Keratinocyte (primary cell): ENCODE results near the gene LNPEP. TPM values are rescaled to one million over a fixed set of nuclear protein-coding genes. Genes with fewer than 3 reads are reported as not detected.

Source experiments
- DNase-seq: peaks from one replicate; pipeline ENCODE4 v3.0.0-alpha.2; 2011; ENCODE audit warnings: low read depth, missing footprints, low spot score
- FAIRE-seq: peaks from 2 replicates; lab custom pipeline; 2011; peaks lifted over from hg19 to GRCh38; lab: Jason Lieb, UNC
- H2AFZ ChIP-seq: 2 replicates; pipeline ENCODE4 v1.6.0; 2012; ENCODE audit warnings: low read length, control low read depth, inconsistent platforms; ENCODE audit not compliant: control insufficient read depth
- H3K27ac ChIP-seq: 2 replicates; pipeline ENCODE4 v1.5.1; 2011; ENCODE audit warnings: low read length; ENCODE audit not compliant: control insufficient read depth, insufficient read depth
- H3K27me3 ChIP-seq: 3 replicates; pipeline ENCODE4 v1.6.0; 2011; ENCODE audit warnings: low read length; ENCODE audit not compliant: control insufficient read depth, insufficient read depth; ENCODE audit errors: extremely low read depth
- H3K36me3 ChIP-seq, 2 experiments: 2 replicates in 1 of 2; 3 replicates in 1 of 2; pipeline ENCODE4 v1.5.1; 2011; ENCODE audit warnings: low read length in 2 of 2, mild to moderate bottlenecking in 1 of 2; ENCODE audit not compliant: control insufficient read depth in 2 of 2, insufficient read depth in 2 of 2; ENCODE audit errors: extremely low read depth in 1 of 2
- H3K4me1 ChIP-seq: 3 replicates; pipeline ENCODE4 v1.5.1; 2011; ENCODE audit warnings: low read length; ENCODE audit not compliant: control insufficient read depth, insufficient read depth; ENCODE audit errors: extremely low read depth
- H3K4me2 ChIP-seq: 3 replicates; pipeline ENCODE4 v1.6.0; 2011; ENCODE audit warnings: low read depth, low read length; ENCODE audit not compliant: control insufficient read depth, insufficient read depth; ENCODE audit errors: extremely low read depth
- H3K4me3 ChIP-seq, 3 experiments: fragments of 200-600 bp in 1 of 3; sonication (generic) in 1 of 3; 2 replicates in 2 of 3; 3 replicates in 1 of 3; pipeline ENCODE4 v1.5.1; 2011 to 2016; ENCODE audit warnings: low read length in 3 of 3, mild to moderate bottlenecking in 3 of 3, control low read depth in 2 of 3, inconsistent platforms in 1 of 3, low read depth in 1 of 3, mixed read lengths in 1 of 3, mixed run types in 1 of 3, moderate library complexity in 1 of 3; ENCODE audit not compliant: control insufficient read depth in 2 of 3, insufficient read depth in 2 of 3; ENCODE audit errors: extremely low read depth in 1 of 3
- H3K79me2 ChIP-seq: 2 replicates; pipeline ENCODE4 v1.6.0; 2012; ENCODE audit warnings: low read length; ENCODE audit not compliant: control insufficient read depth, insufficient read depth
- H3K9ac ChIP-seq: 3 replicates; pipeline ENCODE4 v1.6.0; 2011; ENCODE audit warnings: low read length; ENCODE audit not compliant: control insufficient read depth, insufficient read depth; ENCODE audit errors: extremely low read depth
- H3K9me1 ChIP-seq: 3 replicates; pipeline ENCODE4 v1.6.0; 2011; ENCODE audit warnings: low read length; ENCODE audit not compliant: control insufficient read depth, insufficient read depth; ENCODE audit errors: extremely low read depth
- H3K9me3 ChIP-seq: 2 replicates; pipeline ENCODE4 v1.5.1; 2012; ENCODE audit warnings: low read depth, low read length; ENCODE audit not compliant: control insufficient read depth
- H4K20me1 ChIP-seq: 3 replicates; pipeline ENCODE4 v1.6.0; 2011; ENCODE audit warnings: low read length; ENCODE audit not compliant: control insufficient read depth, insufficient read depth; ENCODE audit errors: extremely low read depth
- EZH2 ChIP-seq: IDR thresholded peaks from one replicate; pipeline ENCODE4 v1.6.1; 2012; ENCODE audit warnings: inconsistent platforms, mild to moderate bottlenecking, low read length, moderate library complexity
- dilution Hi-C: fragments of 300-500 bp; cut with MboI; formaldehyde crosslinking; loops from one replicate; pipeline ENCODE4 v1.7.0; 2020; ENCODE audit warnings: low sequenced_read_pairs; ENCODE audit not compliant: extremely low pct_ligation_motif_present
- polyA plus RNA-seq, 5 experiments: library from polyadenylated mRNA; depleted of rRNA in 3 of 5; stranded (reverse) in 3 of 5; stranded (forward) in 1 of 5; unstranded in 1 of 5; fragments of >200 nt; gene quantifications; 1 replicate in 1 of 5; 2 replicates in 3 of 5; 3 replicates in 1 of 5; pipeline versions ENCODE4 v1.2.1 to v1.2.3, GENCODE V29; 2011 to 2012; ENCODE audit warnings: missing spikeins in 2 of 5, low read depth in 1 of 5, low replicate concordance in 1 of 5
- TF ChIP-seq, protein P1 (sequence below), 3 experiments: IDR thresholded peaks in 1 of 3; conservative IDR thresholded peaks in 1 of 3; optimal IDR thresholded peaks in 1 of 3; 2 replicates in 2 of 3; 3 replicates in 1 of 3; pipeline versions ENCODE3 to v1.5.1; 2011; ENCODE audit warnings: low read length in 3 of 3, mild to moderate bottlenecking in 3 of 3, moderate library complexity in 2 of 3, control low read depth in 1 of 3, inconsistent platforms in 1 of 3; ENCODE audit not compliant: insufficient read depth in 2 of 3; ENCODE audit errors: extremely low read depth in 1 of 3

LNPEP gene
- polyA plus RNA-seq, 1 donor (not counting 4 experiments of a cell fraction or from before 2014, with no cell fraction given) = 26.6 TPM

DNA sequence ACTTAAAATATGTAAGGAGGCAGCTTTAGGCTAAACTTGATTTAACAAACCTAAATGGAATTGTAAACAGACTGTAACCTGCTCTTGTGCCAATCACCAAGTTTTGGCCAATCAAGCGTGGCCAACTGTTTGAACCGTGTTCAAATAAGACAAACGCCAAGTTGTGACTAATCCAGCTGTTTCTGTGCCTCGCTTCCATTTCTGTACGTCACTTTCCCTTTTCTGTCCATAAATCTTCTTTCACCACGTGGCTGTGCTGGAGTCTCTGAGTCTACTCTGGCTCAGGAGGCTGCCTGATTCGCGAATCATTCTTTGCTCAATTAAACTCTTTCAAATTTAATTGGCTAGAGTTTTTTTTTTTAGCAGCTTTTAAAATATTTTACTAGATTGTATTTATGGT is 135.2 kb downstream of the LNPEP start:
- no peaks in the 10 kb centered on the region for H3K36me3 ChIP-seq
- H3K4me3 ChIP-seq = no peak overlapping the region
- dilution Hi-C loops = no loop called here
- TF ChIP-seq, protein P1, sequence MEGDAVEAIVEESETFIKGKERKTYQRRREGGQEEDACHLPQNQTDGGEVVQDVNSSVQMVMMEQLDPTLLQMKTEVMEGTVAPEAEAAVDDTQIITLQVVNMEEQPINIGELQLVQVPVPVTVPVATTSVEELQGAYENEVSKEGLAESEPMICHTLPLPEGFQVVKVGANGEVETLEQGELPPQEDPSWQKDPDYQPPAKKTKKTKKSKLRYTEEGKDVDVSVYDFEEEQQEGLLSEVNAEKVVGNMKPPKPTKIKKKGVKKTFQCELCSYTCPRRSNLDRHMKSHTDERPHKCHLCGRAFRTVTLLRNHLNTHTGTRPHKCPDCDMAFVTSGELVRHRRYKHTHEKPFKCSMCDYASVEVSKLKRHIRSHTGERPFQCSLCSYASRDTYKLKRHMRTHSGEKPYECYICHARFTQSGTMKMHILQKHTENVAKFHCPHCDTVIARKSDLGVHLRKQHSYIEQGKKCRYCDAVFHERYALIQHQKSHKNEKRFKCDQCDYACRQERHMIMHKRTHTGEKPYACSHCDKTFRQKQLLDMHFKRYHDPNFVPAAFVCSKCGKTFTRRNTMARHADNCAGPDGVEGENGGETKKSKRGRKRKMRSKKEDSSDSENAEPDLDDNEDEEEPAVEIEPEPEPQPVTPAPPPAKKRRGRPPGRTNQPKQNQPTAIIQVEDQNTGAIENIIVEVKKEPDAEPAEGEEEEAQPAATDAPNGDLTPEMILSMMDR (optimal IDR thresholded peaks at IDR 0.05 in 1 of 3, IDR thresholded peaks at IDR 0.05 in 1 of 3, conservative IDR thresholded peaks at IDR 0.05 in 1 of 3; ENCODE audit: extremely low read depth in 1 of 3, insufficient read depth in 2 of 3, low read length in 3 of 3) = no peak
- TF ChIP-seq EZH2 = no peak
- peak overlapping the region; percentile 25 for H3K4me2 ChIP-seq
- H2AFZ ChIP-seq = no peak overlapping the region
- H3K9ac ChIP-seq = no peak overlapping the region
- no peaks in the 10 kb centered on the region for H3K79me2 ChIP-seq
- no peak for DNase-seq
- H4K20me1 ChIP-seq = no peaks in the 10 kb centered on the region
- H3K27me3 ChIP-seq = no peaks in the 10 kb centered on the region
- H3K9me1 ChIP-seq = no peaks in the 10 kb centered on the region
- peaks cover 5% of the 10 kb centered on the region for H3K4me1 ChIP-seq
- peak; percentile 75 for FAIRE-seq
- no peak overlapping the region for H3K27ac ChIP-seq
- no peaks in the 10 kb centered on the region for H3K9me3 ChIP-seq

DNA sequence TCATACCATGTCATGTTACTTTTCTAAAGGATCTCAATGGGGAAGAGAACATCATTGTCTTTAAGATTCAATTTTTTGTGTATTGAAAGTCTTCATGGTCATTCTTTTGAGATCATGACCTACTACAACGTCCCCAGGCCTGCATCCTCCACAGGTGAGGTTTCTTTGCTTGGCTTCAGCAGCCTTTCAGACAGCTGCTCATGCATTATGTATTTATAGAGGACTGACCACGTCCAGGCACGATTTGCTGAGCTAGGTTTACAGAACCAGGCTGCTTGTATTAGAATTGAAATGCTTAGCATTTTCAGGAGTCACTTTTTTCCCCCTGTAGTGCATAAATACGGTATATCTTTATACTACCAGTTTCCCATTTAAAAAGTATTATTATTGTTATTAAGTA is 136.1 kb downstream of the LNPEP start:
- no peak overlapping the region for H2AFZ ChIP-seq
- no peak overlapping the region for H3K4me2 ChIP-seq
- no peak overlapping the region for H3K27ac ChIP-seq
- H3K9ac ChIP-seq = no peak overlapping the region
- no peaks in the 10 kb centered on the region for H3K79me2 ChIP-seq
- FAIRE-seq (no peak), DNase-seq (no peak)
- H3K36me3 ChIP-seq = no peaks in the 10 kb centered on the region
- peaks cover 5% of the 10 kb centered on the region for H3K4me1 ChIP-seq
- no peaks in the 10 kb centered on the region for H3K9me3 ChIP-seq
- no peaks in the 10 kb centered on the region for H3K9me1 ChIP-seq
- no peak overlapping the region for H3K4me3 ChIP-seq
- H4K20me1 ChIP-seq = no peaks in the 10 kb centered on the region
- no peak for TF ChIP-seq EZH2
- TF ChIP-seq, protein P1 (optimal IDR thresholded peaks at IDR 0.05 in 1 of 3, IDR thresholded peaks at IDR 0.05 in 1 of 3, conservative IDR thresholded peaks at IDR 0.05 in 1 of 3; ENCODE audit: extremely low read depth in 1 of 3, insufficient read depth in 2 of 3, low read length in 3 of 3) = no peak
- H3K27me3 ChIP-seq = no peaks in the 10 kb centered on the region
- dilution Hi-C loops = no loop called here
